A549 treated with DMSO at 1 μM for 4 hours (cell line): ENCODE data around the gene SPIB. TPM values are rescaled to one million over a fixed set of nuclear protein-coding genes. Genes with fewer than 3 reads are reported as not detected.

Experiments
- total RNA-seq: library from RNA; stranded (reverse); fragments of 200-300 nt; extraction: Qiagen RNA extraction; gene quantifications from 5 replicates; pipeline ENCODE4 v1.2.3, GENCODE V29; 2022; ENCODE audit warnings: low read depth

SPIB gene
- total RNA-seq = 0.21 to 0.56 TPM (median 0.42 TPM) in 5 replicates

GRCh38 chr19:50418176-50419021, at the start of gene SPIB:
SPIB (plus strand) TSS chr19:50418938; CDS start chr19:50418963, 25 bp downstream.

GRCh38 chr19:50376166-50377050, 42.3 kb upstream of the SPIB start, which contains the start of gene NR1H2:
NR1H2 (plus strand) TSS chr19:50376457; CDS start chr19:50377606, 1,149 bp downstream.

DNA sequence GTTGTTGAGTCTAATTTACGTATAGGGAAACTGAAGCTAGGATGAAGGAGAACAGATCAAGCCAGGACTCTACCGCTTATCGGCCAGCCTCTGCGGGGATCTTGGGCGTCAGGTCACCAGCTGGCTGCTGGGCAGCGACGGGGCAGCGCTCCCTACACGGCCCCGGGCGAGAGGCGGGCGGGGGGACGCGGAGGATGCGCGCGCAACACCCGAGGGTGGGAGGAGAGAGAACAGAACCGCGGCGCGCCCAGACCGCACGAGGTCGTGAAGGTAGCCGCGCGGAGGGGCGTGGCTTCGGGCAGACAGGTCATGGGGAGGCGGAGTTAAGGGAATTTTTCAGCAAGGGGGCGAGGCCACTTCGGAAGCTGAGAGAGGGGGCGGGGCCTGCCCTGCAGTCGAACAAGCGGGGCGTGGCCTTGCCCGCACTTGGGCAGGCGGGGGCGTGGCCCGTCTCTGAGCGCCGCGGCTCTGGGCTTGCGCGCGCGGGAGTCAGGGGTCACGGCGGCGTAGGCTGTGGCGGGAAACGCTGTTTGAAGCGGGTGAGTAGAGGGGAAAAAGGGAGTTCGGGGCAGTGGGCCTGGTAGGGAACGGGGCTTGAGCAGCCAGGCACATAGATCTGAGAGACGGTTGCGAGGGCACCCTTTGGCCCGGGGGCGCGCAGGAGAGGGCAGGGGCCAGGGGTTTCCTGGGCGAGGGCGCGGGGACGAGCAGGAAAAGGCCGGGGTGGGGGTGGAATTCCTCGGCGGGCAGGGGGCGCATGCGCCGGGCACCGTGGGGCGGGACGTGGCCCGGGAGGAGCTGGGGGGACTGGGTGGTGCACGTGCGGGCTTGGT, 34.7 kb upstream of the SPIB start, which contains the start of gene POLD1:
Gene POLD1 (plus strand): TSS at position 496 of the 833 bp plus-strand sequence. CDS start 14,505 bp downstream, outside the sequence.

GRCh38 chr19:50432221-50433028, 13.7 kb downstream of the SPIB start, which contains the start of gene MYBPC2:
MYBPC2 (plus strand) TSS chr19:50432892; CDS start chr19:50432954, 62 bp downstream.

GRCh38 chr19:50476224-50476906, 57.6 kb downstream of the SPIB start, which contains the start of the genes EMC10 and GARIN5A:
EMC10 (plus strand) TSS chr19:50476507; CDS start chr19:50476545, 38 bp downstream.
GARIN5A (minus strand) TSS chr19:50476848; CDS start chr19:50476388, 460 bp downstream.

Other genes with a start within 250 kb of the SPIB start
- 5.5 to 7.0 TPM (median 6.6 TPM) in 5 replicates for gene MYH14, start 215.3 kb upstream of the SPIB start, total RNA-seq
- 1.1 to 1.7 TPM (median 1.4 TPM) in 5 replicates for gene KCNC3, start 89.6 kb upstream of the SPIB start, total RNA-seq
- 0.58 to 1.6 TPM (median 1.4 TPM) in 5 replicates for gene NAPSA, start 53.3 kb upstream of the SPIB start, total RNA-seq
- gene NR1H2, start 42.5 kb upstream of the SPIB start, total RNA-seq = 72.0 to 82.4 TPM (median 77.5 TPM) in 5 replicates
- 59.3 to 87.5 TPM (median 80.5 TPM) in 5 replicates for gene POLD1, start 34.6 kb upstream of the SPIB start, total RNA-seq
- gene MYBPC2, start 14.0 kb downstream of the SPIB start, total RNA-seq = not detected in 5 replicates
- gene EMC10, start 57.6 kb downstream of the SPIB start, total RNA-seq = 114 to 158 TPM (median 141 TPM) in 5 replicates
- gene GARIN5A, start 57.9 kb downstream of the SPIB start, total RNA-seq = 1.4 to 2.2 TPM (median 1.8 TPM) in 5 replicates
- gene JOSD2, start 92.3 kb downstream of the SPIB start, total RNA-seq = 60.9 to 87.3 TPM (median 69.0 TPM) in 5 replicates
- not detected in 5 replicates for gene ASPDH, start 95.0 kb downstream of the SPIB start, total RNA-seq
- 0.28 to 0.85 TPM (median 0.63 TPM) in 5 replicates for gene LRRC4B, start 149.5 kb downstream of the SPIB start, total RNA-seq
- gene SYT3, start 220.9 kb downstream of the SPIB start, total RNA-seq = 0.42 to 1.1 TPM (median 0.55 TPM) in 5 replicates
- 2.1 to 10.3 TPM (median 9.1 TPM) in 5 replicates for gene C19orf81, start 230.5 kb downstream of the SPIB start, total RNA-seq